GM21825 (cell line): ENCODE measurements around the gene PIK3R6.

Source experiments
- ATAC-seq: cut with Tn5 transposase; IDR thresholded peaks from one replicate; pipeline ENCODE4 v1.9.1; 2021; ENCODE audit warnings: mild to moderate bottlenecking, moderate library complexity; ENCODE audit not compliant: unreplicated experiment

The PIK3R6 gene, protein sequence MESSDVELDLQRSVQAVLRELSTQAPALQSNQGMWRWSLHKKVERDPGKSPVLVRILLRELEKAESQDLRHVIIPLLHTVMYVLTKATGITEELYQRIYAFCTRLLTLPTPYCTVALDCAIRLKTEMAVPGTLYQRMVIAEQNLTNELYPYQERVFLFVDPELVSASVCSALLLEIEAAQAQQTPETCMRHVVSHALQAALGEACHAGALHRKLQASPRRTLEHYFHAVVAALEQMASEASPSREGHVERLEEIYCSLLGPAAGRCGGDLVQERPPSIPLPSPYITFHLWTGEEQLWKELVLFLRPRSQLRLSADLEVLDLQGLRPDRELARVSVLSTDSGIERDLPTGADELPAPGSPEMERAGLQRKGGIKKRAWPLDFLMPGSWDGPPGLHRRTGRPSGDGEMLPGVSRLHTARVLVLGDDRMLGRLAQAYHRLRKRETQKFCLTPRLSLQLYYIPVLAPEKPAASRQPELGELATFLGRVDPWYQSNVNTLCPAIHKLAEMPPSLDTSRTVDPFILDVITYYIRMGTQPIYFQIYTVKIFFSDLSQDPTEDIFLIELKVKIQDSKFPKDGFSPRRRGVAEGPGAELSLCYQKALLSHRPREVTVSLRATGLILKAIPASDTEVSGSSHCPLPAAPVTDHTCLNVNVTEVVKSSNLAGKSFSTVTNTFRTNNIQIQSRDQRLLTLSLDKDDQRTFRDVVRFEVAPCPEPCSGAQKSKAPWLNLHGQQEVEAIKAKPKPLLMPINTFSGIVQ

GRCh38 chr17:8867361-8867981 lies at the start of gene PIK3R6:
PIK3R6 (minus strand) TSS chr17:8867674; CDS start chr17:8849794, 17,880 bp downstream.
- ATAC-seq, result no peak

DNA sequence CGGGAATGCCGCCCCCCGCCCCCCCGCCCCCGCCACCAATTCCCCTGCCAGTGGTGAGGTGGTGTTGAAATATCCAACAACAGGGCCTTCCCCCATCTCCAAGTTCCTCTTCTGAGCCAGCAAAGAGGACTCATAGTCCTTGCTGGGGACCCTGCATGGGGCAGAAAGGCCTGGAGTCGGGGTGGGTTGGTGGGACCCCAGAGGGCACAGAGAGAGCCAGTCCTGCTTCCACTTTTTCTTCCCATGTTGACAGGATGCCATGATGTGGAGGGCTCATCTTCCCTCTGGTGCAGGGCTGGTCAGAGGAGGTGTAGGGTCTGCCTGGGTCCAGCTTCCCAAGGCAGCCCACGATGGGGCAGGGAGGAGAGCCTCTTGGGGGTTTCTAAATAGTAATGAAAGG lies 49.0 kb upstream of the PIK3R6 start:
- ATAC-seq, result no peak

DNA sequence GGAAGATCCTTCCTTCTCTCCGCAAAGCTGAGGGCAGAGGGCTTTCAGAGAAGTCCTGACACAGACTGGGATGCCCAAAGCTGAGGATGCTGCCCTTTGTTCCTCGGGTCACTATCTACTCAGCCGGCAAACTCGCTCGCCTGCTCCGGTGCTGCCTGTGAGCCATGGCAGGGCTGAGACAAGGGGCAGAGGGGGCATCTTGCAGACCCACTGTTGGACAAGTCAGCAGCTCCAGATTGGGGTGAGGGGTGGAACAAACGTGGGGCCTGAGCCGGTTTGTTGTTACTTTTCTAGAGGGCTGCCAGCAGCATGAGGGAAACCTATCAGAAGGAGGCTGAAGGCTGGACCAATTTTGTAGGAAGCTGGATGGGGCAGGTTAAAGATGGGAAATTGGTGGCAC lies 47.1 kb upstream of the PIK3R6 start:
- ATAC-seq, result no peak

DNA sequence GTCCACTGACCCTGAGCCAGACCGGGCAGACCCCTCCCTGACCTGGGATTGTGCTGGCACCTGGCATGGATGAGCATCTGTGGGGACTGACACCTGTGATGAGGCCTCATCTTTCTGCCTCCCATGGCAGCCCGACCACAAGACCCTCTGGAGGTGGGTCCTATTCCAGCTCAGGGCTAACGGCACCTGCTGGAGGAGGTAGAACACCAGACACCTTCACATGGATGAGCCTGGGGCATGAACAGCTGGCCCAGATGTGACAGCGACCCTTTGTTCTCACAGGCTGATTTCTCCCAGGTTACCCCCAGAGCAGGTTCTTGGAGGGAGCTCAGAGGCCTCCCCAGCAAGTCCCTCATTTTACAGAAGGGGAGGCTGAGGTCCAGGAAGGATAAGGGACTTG lies 46.4 kb upstream of the PIK3R6 start:
- no peak for ATAC-seq

DNA sequence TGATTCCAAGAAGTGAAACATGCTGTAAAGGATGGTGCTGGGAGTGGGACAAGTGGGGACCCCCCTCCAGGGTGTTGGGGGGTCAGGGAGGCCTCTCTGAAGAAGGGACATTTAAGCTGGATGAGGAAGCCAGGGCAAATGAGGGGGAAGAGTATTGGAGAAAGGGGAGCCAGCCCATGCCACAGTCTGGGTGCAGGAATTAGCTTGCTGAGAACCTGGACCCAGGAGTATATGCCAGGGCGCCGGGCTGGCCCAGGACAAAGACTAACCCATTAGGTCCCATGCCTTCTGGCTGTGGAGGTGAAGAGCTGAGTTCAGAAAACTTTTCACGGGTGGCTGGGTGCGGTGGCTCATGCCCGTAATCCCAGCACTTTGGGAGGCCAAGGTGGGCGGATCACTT lies 45.6 kb upstream of the PIK3R6 start:
- no peak for ATAC-seq

- ATAC-seq, result no peak
These were observed 44.9 kb upstream of the PIK3R6 start for GRCh38 chr17:8912084-8912981.

- no peak for ATAC-seq
These were observed 43.6 kb upstream of the PIK3R6 start for GRCh38 chr17:8910969-8911604.

DNA sequence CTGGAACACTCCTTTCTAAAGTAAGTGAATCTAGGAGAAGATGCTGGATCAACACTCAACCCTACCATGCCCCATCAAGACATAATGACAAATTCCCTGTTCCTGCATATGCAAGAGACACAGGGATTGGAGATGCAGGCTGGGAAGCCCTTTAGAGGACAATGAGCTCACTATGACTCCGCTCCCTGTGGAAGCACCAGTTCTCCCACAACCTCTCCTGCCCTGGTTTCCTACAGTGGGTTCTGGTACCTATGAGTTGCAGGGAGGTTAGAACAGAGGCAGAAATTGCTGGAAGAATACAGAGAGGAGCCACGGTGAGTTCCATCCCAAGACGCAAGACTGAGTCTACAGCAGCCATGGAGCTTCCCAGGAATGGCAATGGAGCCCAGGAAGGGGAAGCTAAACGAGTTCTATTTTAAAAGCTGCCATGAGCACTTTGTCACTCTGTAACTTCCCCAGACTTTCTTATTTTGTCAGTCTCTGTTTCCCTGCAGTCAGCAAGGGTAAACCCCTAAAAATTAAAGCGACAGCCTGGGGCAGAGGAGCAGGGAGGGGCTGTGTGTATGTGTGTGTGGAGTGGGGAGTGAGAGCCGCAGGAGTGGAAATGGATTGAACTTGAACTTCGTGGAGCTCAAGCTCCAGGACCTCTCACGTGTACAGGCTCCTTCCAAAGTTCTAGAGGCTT lies 42.3 kb upstream of the PIK3R6 start:
- ATAC-seq, result no peak

- ATAC-seq, result no peak
These were observed 37.9 kb upstream of the PIK3R6 start for GRCh38 chr17:8905331-8905730.

DNA sequence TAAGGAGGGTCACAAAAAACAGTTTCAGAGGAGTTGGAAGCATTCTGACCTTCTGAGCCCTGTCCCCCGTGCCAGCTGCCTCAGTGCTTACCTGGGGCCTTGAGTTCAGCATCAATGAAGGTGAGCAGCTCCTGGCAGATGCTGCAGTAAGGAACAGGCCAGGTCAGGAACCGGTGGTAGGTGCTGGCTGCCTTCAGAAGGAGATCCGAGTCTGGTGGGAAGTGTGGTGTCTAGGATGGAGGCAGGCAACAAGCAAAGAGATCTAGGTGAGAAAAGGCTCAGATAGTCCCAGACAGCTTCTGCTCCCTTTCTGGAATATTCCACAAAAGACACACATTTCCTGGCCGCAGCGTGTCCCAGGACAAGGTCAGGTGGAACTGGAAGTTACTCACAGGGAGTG lies 37.2 kb upstream of the PIK3R6 start:
- ATAC-seq, result no peak

- ATAC-seq, result no peak
These were observed 36.7 kb upstream of the PIK3R6 start for GRCh38 chr17:8904201-8904600.

- ATAC-seq, result no peak
These were observed 33.4 kb upstream of the PIK3R6 start for GRCh38 chr17:8900626-8901585.

- no peak for ATAC-seq
These were observed 32.7 kb upstream of the PIK3R6 start for GRCh38 chr17:8900207-8900606.

- no peak for ATAC-seq
These were observed 31.2 kb upstream of the PIK3R6 start for GRCh38 chr17:8898636-8899035.

- no peak for ATAC-seq
These were observed 30.7 kb upstream of the PIK3R6 start for GRCh38 chr17:8898126-8898525.

- ATAC-seq, result no peak
These were observed 29.5 kb upstream of the PIK3R6 start for GRCh38 chr17:8896641-8897635.

DNA sequence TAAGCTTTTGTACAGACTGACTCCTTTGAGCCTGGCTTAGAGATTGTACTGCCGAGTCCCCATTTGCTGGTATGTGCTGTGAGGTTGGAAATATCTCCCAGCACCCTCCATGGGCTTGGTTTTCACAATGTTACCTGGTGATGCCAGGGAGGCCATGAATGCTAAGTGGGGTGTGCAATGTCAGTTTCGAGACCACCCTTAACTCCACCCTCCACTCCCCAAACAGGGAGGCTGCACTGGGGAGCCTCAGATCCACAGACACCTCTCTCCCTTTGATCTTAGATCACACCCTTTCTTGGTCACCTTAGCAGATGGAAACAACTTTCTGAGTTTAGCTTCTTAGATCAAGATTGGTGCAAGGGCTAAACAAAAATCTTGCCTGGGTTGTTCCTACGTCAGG lies 28.6 kb upstream of the PIK3R6 start:
- no peak for ATAC-seq
